Muscle layer of colon (tissue), 2 donors: ENCODE results near the gene HIRIP3.
"Not testable (repeated sequence)": the region's sequence is repeated elsewhere in the genome, so short reads cannot be mapped to it uniquely, and the experiment has no call there.

Source experiments
- H3K27ac ChIP-seq: one replicate; pipeline ENCODE4 v1.7.0; 2013; ENCODE audit warnings: low read depth, mild to moderate bottlenecking, low read length, moderate library complexity
- H3K27me3 ChIP-seq, 2 donors: one replicate each; pipeline ENCODE4 v1.7.0; 2013; ENCODE audit warnings: low read length in 2 of 2, mild to moderate bottlenecking in 2 of 2; ENCODE audit not compliant: insufficient read depth in 2 of 2, control insufficient read depth in 1 of 2
- H3K36me3 ChIP-seq: one replicate; pipeline ENCODE4 v1.7.0; 2013; ENCODE audit warnings: mild to moderate bottlenecking, low read length; ENCODE audit not compliant: insufficient read depth
- H3K4me1 ChIP-seq: one replicate; pipeline ENCODE4 v1.7.0; 2013; ENCODE audit warnings: mild to moderate bottlenecking, low read length; ENCODE audit not compliant: insufficient read depth
- H3K4me3 ChIP-seq, 2 donors: one replicate each; pipeline ENCODE4 v1.7.0; 2013; ENCODE audit warnings: low read length in 2 of 2, low read depth in 1 of 2, mild to moderate bottlenecking in 1 of 2, moderate library complexity in 1 of 2
- H3K9ac ChIP-seq: one replicate; pipeline ENCODE4 v1.7.0; 2013; ENCODE audit warnings: low read length
- H3K9me3 ChIP-seq: one replicate; pipeline ENCODE4 v1.7.0; 2013; ENCODE audit warnings: mild to moderate bottlenecking, low read length
- donor health status: abdominal sarcoma.
- donor health status: Adenocarcinoma of cecum.

HIRIP3 gene

GRCh38 chr16:30027588-30028437, 32.4 kb upstream of the HIRIP3 start:
- no peak overlapping the region for H3K4me3 ChIP-seq
- no peak overlapping the region for H3K9ac ChIP-seq
- H3K27me3 ChIP-seq, result peaks cover 24 to 64% of the 10 kb centered on the region in 2 donors
- no peaks in the 10 kb centered on the region for H3K36me3 ChIP-seq
- no peaks in the 10 kb centered on the region for H3K9me3 ChIP-seq
- no peak overlapping the region for H3K27ac ChIP-seq
- no peaks in the 10 kb centered on the region for H3K4me1 ChIP-seq

- H3K9me3 ChIP-seq, result no peaks in the 10 kb centered on the region
- no peaks in the 10 kb centered on the region for H3K36me3 ChIP-seq
- no peak overlapping the region for H3K27ac ChIP-seq
- H3K9ac ChIP-seq, result no peak overlapping the region
- H3K4me3 ChIP-seq, result no peak overlapping the region
- H3K4me1 ChIP-seq, result peaks cover 4% of the 10 kb centered on the region
- H3K27me3 ChIP-seq, result peaks cover 14 to 51% of the 10 kb centered on the region in 2 donors
These were observed 31.0 kb upstream of the HIRIP3 start for GRCh38 chr16:30026449-30026848.

- no peak overlapping the region for H3K4me3 ChIP-seq
- H3K27me3 ChIP-seq, result peaks cover 10 to 42% of the 10 kb centered on the region in 2 donors
- H3K27ac ChIP-seq, result no peak overlapping the region
- no peaks in the 10 kb centered on the region for H3K36me3 ChIP-seq
- no peaks in the 10 kb centered on the region for H3K9me3 ChIP-seq
- no peak overlapping the region for H3K9ac ChIP-seq
- peaks cover 8% of the 10 kb centered on the region for H3K4me1 ChIP-seq
These were observed 30.2 kb upstream of the HIRIP3 start for GRCh38 chr16:30025574-30025973.

GRCh38 chr16:30025156-30025555, 29.7 kb upstream of the HIRIP3 start:
- no peaks in the 10 kb centered on the region for H3K9me3 ChIP-seq
- peaks cover 10 to 38% of the 10 kb centered on the region in 2 donors for H3K27me3 ChIP-seq
- peaks cover 8% of the 10 kb centered on the region for H3K4me1 ChIP-seq

GRCh38 chr16:30024451-30024850, 29.0 kb upstream of the HIRIP3 start:
- Histone ChIP-seq H3K36me3 (no peaks in the 10 kb centered on the region), H3K27me3 (peaks cover 8 to 31% of the 10 kb centered on the region in 2 donors), H3K9ac (no peak overlapping the region), H3K4me3 (no peak overlapping the region), H3K4me1 (peaks cover 8% of the 10 kb centered on the region), H3K9me3 (no peaks in the 10 kb centered on the region), H3K27ac (no peak overlapping the region)

More at GRCh38 chr16:30025156-30025555, 29.7 kb upstream of the HIRIP3 start:
- Histone ChIP-seq H3K27ac (no peak overlapping the region), H3K4me3 (no peak overlapping the region), H3K9ac (no peak overlapping the region), H3K36me3 (no peaks in the 10 kb centered on the region)

- H3K4me1 ChIP-seq, result peaks cover 8% of the 10 kb centered on the region
- no peak overlapping the region for H3K9ac ChIP-seq
- H3K27me3 ChIP-seq, result peaks cover 0 to 23% of the 10 kb centered on the region in 2 donors
- no peaks in the 10 kb centered on the region for H3K9me3 ChIP-seq
- no peak overlapping the region for H3K27ac ChIP-seq
- no peak overlapping the region for H3K4me3 ChIP-seq
- H3K36me3 ChIP-seq, result no peaks in the 10 kb centered on the region
These were observed 28.2 kb upstream of the HIRIP3 start for GRCh38 chr16:30023586-30023985.

- no peak within 1 kb of the TSS for H3K27ac ChIP-seq
- peaks cover 8% of the 10 kb centered on the region for H3K4me1 ChIP-seq
- H3K9me3 ChIP-seq, result no peaks in the 10 kb centered on the region
- no peaks in the 10 kb centered on the region for H3K36me3 ChIP-seq
- no peak within 1 kb of the TSS for H3K9ac ChIP-seq
- no peak within 1 kb of the TSS for H3K4me3 ChIP-seq
- peaks cover 0 to 21% of the 10 kb centered on the region in 2 donors for H3K27me3 ChIP-seq
These were observed 27.5 kb upstream of the HIRIP3 start, which contains the start of gene C16orf92 for GRCh38 chr16:30022887-30023286. TSS of gene C16orf92 (plus strand) at chr16:30023198. CDS start at chr16:30023341, 143 bp downstream.

GRCh38 chr16:30018731-30019158, 23.3 kb upstream of the HIRIP3 start:
- no peaks in the 10 kb centered on the region for H3K9me3 ChIP-seq
- no peak overlapping the region for H3K4me3 ChIP-seq
- no peaks in the 10 kb centered on the region for H3K36me3 ChIP-seq
- H3K27ac ChIP-seq, result no peak overlapping the region
- no peaks in the 10 kb centered on the region for H3K27me3 ChIP-seq
- H3K9ac ChIP-seq, result no peak overlapping the region
- peaks cover 8% of the 10 kb centered on the region for H3K4me1 ChIP-seq

GRCh38 chr16:30017937-30018336, 22.5 kb upstream of the HIRIP3 start:
- H3K9me3 ChIP-seq, H3K36me3 ChIP-seq, H3K27me3 ChIP-seq, H3K27ac ChIP-seq, H3K9ac ChIP-seq, H3K4me3 ChIP-seq, H3K4me1 ChIP-seq: not testable (repeated sequence)

- H3K27me3 ChIP-seq, result peaks cover 1 to 2% of the 10 kb centered on the region in 2 donors
- H3K4me1 ChIP-seq, result peaks cover 8% of the 10 kb centered on the region
- H3K27ac ChIP-seq, result no peak overlapping the region
- H3K9me3 ChIP-seq, result no peaks in the 10 kb centered on the region
- H3K9ac ChIP-seq, result no peak overlapping the region
- H3K36me3 ChIP-seq, result no peaks in the 10 kb centered on the region
- H3K4me3 ChIP-seq, result no peak overlapping the region
These were observed 21.9 kb upstream of the HIRIP3 start for GRCh38 chr16:30017277-30017656.

- H3K4me3 ChIP-seq, result no peak overlapping the region
- H3K9me3 ChIP-seq, result no peaks in the 10 kb centered on the region
- H3K27ac ChIP-seq, result no peak overlapping the region
- no peak overlapping the region for H3K9ac ChIP-seq
- H3K36me3 ChIP-seq, result no peaks in the 10 kb centered on the region
- H3K27me3 ChIP-seq, result peaks cover 7 to 8% of the 10 kb centered on the region in 2 donors
- peaks cover 6% of the 10 kb centered on the region for H3K4me1 ChIP-seq
These were observed 21.3 kb upstream of the HIRIP3 start for GRCh38 chr16:30016555-30017276.
